Thyroid gland (tissue), 4 donors: ENCODE measurements around the gene REC8. TPM values are rescaled to one million over a fixed set of nuclear protein-coding genes. Genes with fewer than 3 reads are reported as not detected.
"Not testable (repeated sequence)": the region's sequence is repeated elsewhere in the genome, so short reads cannot be mapped to it uniquely, and the experiment has no call there.

ENCODE experiments used
- DNase-seq, 2 donors: peaks; one replicate each; pipeline ENCODE4 v3.0.0-alpha.2; 2019
- H3K27ac ChIP-seq, 3 donors: fragments of 200-600 bp; sonication (generic); 1 replicate in 2 of 3; 2 replicates in 1 of 3; pipeline ENCODE4 v1.5.1; 2016 to 2019; ENCODE audit warnings: mild to moderate bottlenecking in 1 of 3, moderate library complexity in 1 of 3
- H3K27me3 ChIP-seq: fragments of 200-600 bp; sonication (generic); one replicate; pipeline ENCODE4 v1.5.1; 2019
- H3K36me3 ChIP-seq, 2 donors: fragments of 200-600 bp; sonication (generic); one replicate each; pipeline ENCODE4 v1.5.1; 2016 to 2019
- H3K4me1 ChIP-seq, 2 donors: fragments of 200-600 bp; sonication (generic); one replicate each; pipeline ENCODE4 v1.5.1; 2017 to 2019
- H3K4me3 ChIP-seq, 3 donors: fragments of 200-600 bp; sonication (generic); replicated peaks in 1 of 3; 1 replicate in 2 of 3; 2 replicates in 1 of 3; pipeline ENCODE4 v1.5.1; 2016; ENCODE audit warnings: mild to moderate bottlenecking in 1 of 3
- H3K9me3 ChIP-seq: fragments of 200-600 bp; sonication (generic); one replicate; pipeline ENCODE4 v1.5.1; 2017
- CTCF ChIP-seq, 6 experiments: fragments of 200-600 bp in 3 of 6; fragments of 450-650 bp in 3 of 6; sonication (generic) in 3 of 6; IDR thresholded peaks; one replicate each; pipeline ENCODE4 v1.5.1; 2016 to 2019; ENCODE audit warnings: antibody characterized with exemption in 6 of 6, mild to moderate bottlenecking in 2 of 6, inconsistent platforms in 1 of 6, moderate library complexity in 1 of 6
- POLR2A ChIP-seq, 2 donors: fragments of 450-650 bp; IDR thresholded peaks; one replicate each; pipeline ENCODE4 v1.6.1; 2017; ENCODE audit warnings: antibody characterized with exemption in 2 of 2, mild to moderate bottlenecking in 2 of 2, moderate library complexity in 1 of 2
- WGBS, 2 donors: methylation state at CpG; one replicate each; pipeline ENCODE4 v1.1.5; 2017; 5-methylcytosine and 5-hydroxymethylcytosine counted together
- intact Hi-C: fragments of 100-400 bp; cut with DNase I; formaldehyde crosslinking; loops from one replicate; pipeline ENCODE4 v1.15.1; 2023
- total RNA-seq, 4 donors: library from RNA; depleted of rRNA; stranded (reverse); fragments of >200 nt; gene quantifications; one replicate each; pipeline ENCODE4 v1.2.3, GENCODE V29; 2016

REC8 gene
- total RNA-seq, 4 donors from 2014 or later: 4.1 to 7.1 (median 5.4) TPM

- H3K27ac ChIP-seq: no peak overlapping the region
- H3K4me1 ChIP-seq: peaks cover 16 to 29% of the 10 kb centered on the region in 2 donors
- no peak for DNase-seq
- H3K4me3 ChIP-seq: no peak overlapping the region
- no peaks in the 10 kb centered on the region for H3K27me3 ChIP-seq
- no peak for TF ChIP-seq CTCF (IDR thresholded peaks at IDR 0.05)
- no peak for TF ChIP-seq POLR2A (IDR thresholded peaks at IDR 0.05)
- no peaks in the 10 kb centered on the region for H3K9me3 ChIP-seq
- 92 to 93% methylated on average over 7 of the region's 7 CpGs for WGBS, 2 donors
- no peaks in the 10 kb centered on the region for H3K36me3 ChIP-seq
- intact Hi-C loops: no loop called here
Measured at GRCh38 chr14:24198814-24199524, 27.1 kb downstream of the REC8 start.

GRCh38 chr14:24202538-24202937 is 30.7 kb downstream of the REC8 start:
- DNase-seq, intact Hi-C loops, H3K4me3 ChIP-seq, H3K9me3 ChIP-seq, H3K27ac ChIP-seq, H3K36me3 ChIP-seq, H3K4me1 ChIP-seq, H3K27me3 ChIP-seq: not testable (repeated sequence)
- WGBS, 2 donors: 90% methylated on average over 8 of the region's 8 CpGs

DNA sequence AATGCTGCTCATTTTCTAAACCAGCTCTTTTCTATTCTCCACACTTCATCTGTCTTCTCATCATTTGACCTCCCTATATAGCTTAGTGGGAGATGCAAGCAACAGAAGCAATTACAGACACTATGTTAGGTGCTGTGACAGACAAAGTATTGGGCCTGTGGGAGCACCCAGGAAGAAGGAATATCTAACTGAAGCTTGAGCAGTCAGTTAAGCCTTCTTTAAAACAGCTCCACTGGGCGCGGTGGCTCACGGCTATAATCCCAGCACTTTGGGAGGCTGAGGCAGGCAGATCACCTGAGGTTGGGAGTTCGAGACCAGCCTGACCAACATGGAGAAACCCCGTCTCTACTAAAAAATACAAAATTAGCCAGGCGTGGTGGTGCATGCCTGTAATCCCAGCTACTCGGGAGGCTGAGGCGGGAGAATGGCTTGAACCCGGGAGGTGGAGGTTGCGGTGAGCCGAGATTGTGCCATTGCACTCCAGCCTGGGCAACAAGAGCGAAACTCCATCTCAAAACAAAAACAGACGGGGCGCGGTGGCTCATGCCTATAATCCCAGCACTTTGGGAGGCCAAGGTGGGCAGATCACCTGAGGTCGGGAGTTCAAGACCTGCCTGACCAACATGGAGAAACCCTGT is 31.5 kb downstream of the REC8 start:
- 92 to 94% methylated on average over 16 of the region's 16 CpGs for WGBS, 2 donors
- DNase-seq: not testable (repeated sequence)

DNA sequence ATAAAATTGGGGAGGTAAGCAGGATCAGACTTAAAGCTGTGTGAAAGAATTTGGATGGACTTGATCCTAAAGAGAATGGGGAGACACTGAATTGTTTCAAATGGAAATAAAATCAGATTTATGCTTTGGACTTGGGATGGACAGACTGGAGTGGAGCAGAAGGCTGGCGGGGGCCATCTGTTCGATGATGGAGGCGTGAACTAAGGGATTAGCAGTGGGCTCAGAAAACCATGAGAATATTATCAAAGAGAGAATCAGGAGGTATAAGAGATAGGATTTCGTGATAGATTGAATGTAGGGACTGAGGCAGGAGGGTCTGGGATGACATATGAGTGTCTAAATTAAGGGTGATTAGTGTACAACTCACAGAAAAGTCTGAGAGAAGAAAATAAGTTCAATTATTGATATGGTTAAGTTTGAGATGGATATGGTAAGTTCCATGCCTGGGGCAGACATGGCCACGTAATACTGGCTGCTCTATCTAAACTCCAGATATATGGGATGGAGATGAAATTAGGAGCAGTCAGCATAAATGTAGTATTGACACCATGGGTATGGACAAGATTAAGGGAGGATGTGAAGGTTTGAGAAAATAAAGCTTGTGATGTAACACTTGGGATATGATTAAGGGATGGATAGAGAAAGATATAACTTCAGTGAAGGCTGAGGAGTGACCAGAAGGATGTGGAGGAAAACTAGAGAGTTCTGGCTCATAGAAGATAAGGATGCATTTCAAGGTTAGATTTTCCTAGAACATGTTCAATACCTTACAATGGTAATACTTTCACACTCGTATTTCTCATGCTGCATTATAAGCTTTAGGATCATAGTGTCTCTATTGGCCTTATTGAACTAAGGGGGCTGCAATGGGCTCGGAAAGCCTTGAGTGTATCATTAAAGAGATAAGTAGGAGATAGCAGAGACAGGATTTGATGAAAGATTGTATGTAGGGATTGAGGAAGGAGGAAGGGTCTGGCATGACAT is 32.6 kb downstream of the REC8 start:
- no peaks in the 10 kb centered on the region for H3K9me3 ChIP-seq
- H3K36me3 ChIP-seq: peaks cover 14 to 18% of the 10 kb centered on the region in 2 donors
- DNase-seq: no peak
- TF ChIP-seq CTCF (IDR thresholded peaks at IDR 0.05): no peak
- H3K4me1 ChIP-seq: no peaks in the 10 kb centered on the region
- 93 to 95% methylated on average over 7 of the region's 7 CpGs for WGBS, 2 donors
- intact Hi-C loops: no loop called here
- H3K27ac ChIP-seq: no peak overlapping the region
- H3K4me3 ChIP-seq: no peak overlapping the region
- no peaks in the 10 kb centered on the region for H3K27me3 ChIP-seq

More for the DNA sequence above, 31.5 kb downstream of the REC8 start:
- H3K9me3 ChIP-seq, H3K27me3 ChIP-seq, intact Hi-C loops, H3K4me3 ChIP-seq, H3K4me1 ChIP-seq, H3K27ac ChIP-seq: not testable (repeated sequence)
- H3K36me3 ChIP-seq: peaks cover 9 to 16% of the 10 kb centered on the region in 2 donors

DNA sequence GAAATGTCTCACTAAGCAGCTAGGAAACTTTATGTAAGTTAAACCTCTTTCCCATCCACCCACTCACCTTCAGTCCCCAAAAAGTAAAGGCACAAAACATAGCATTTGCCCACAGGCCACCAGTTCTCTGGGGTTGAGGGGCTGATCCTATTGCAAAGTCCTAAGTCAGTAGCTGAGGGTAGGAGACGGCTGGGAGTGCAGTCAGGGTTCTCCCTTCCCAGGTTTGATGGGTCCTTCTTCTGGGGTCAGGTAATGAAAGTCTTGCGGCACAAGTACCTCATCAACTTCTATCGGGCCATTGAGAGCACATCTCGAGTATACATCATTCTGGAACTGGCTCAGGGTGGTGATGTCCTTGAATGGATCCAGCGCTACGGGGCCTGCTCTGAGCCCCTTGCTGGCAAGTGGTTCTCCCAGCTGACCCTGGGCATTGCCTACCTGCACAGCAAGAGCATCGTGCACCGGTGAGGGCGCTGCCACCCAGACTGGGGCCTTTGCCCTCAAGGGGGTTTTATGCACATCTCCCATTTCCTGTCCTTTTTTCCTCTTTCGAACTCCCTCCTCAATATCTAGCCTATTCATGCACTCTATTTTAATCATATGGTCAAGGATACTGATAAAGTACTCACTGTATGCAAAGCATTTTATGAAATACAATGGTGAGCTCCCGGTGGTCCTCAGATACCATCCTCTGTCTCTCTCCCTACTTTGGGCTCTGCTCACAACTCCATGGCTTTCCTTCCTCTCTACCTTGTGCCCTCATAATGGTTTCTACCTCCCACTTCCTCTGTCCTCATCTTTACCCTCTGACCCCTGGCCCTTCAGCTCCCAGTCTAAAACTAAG is 34.6 kb downstream of the REC8 start:
- no peaks in the 10 kb centered on the region for H3K4me1 ChIP-seq
- H3K36me3 ChIP-seq: peaks cover 22 to 31% of the 10 kb centered on the region in 2 donors
- 96 to 98% methylated on average over 7 to 11 of the region's 11 CpGs for WGBS, 2 donors
- no peak overlapping the region for H3K27ac ChIP-seq
- TF ChIP-seq CTCF (IDR thresholded peaks at IDR 0.05): no peak
- no peak for TF ChIP-seq POLR2A (IDR thresholded peaks at IDR 0.05)
- DNase-seq: no peak
- no peak overlapping the region for H3K4me3 ChIP-seq
- no peaks in the 10 kb centered on the region for H3K27me3 ChIP-seq
- no peaks in the 10 kb centered on the region for H3K9me3 ChIP-seq
- intact Hi-C loops: no loop called here
